Lower leg skin (tissue), 3 donors: Measurements from ENCODE around the gene ZDHHC17.

Source experiments
- CTCF ChIP-seq, 3 donors: fragments of 450-650 bp; IDR thresholded peaks; one replicate each; pipeline ENCODE4 v1.5.1; 2016; ENCODE audit warnings: antibody characterized with exemption in 3 of 3, mild to moderate bottlenecking in 3 of 3, moderate library complexity in 2 of 3
- POLR2A ChIP-seq, 2 donors: fragments of 450-650 bp; IDR thresholded peaks; one replicate each; pipeline ENCODE4 v1.6.1; 2016 to 2017; ENCODE audit warnings: antibody characterized with exemption in 2 of 2, mild to moderate bottlenecking in 1 of 2, moderate library complexity in 1 of 2

GRCh38 chr12:76757694-76758093 is 6.2 kb upstream of the ZDHHC17 start:
- no peak for TF ChIP-seq POLR2A (IDR thresholded peaks at IDR 0.05)
- TF ChIP-seq CTCF (IDR thresholded peaks at IDR 0.05), result no peak
